Trophoblast cell (in vitro differentiated cells and primary cell): Measurements from ENCODE around the gene ADGRL1.
"Not testable (repeated sequence)": the region's sequence is repeated elsewhere in the genome, so short reads cannot be mapped to it uniquely, and the experiment has no call there.

ENCODE experiments used
- DNase-seq, 2 donors: peaks; one replicate each; pipeline ENCODE4 v3.0.0-alpha.2; 2016
- H2AFZ ChIP-seq: 2 replicates; pipeline ENCODE4 v1.6.1; 2013; ENCODE audit warnings: low read length, moderate library complexity, mild to moderate bottlenecking; ENCODE audit not compliant: insufficient read depth, poor library complexity
- H2AK5ac ChIP-seq: 2 replicates; pipeline ENCODE4 v1.6.1; 2013; ENCODE audit warnings: mild to moderate bottlenecking, low read length
- H2BK120ac ChIP-seq: 2 replicates; pipeline ENCODE4 v1.6.1; 2013; ENCODE audit warnings: low read length, mild to moderate bottlenecking, moderate library complexity; ENCODE audit not compliant: insufficient read depth, poor library complexity
- H2BK12ac ChIP-seq: 2 replicates; pipeline ENCODE4 v1.6.1; 2013; ENCODE audit warnings: mild to moderate bottlenecking, low read length, moderate library complexity
- H2BK5ac ChIP-seq: 2 replicates; pipeline ENCODE4 v1.6.1; 2013; ENCODE audit warnings: low read length, low read depth, moderate library complexity, mild to moderate bottlenecking; ENCODE audit not compliant: poor library complexity
- H3K14ac ChIP-seq: 2 replicates; pipeline ENCODE4 v1.6.1; 2013; ENCODE audit warnings: mild to moderate bottlenecking, low read length
- H3K18ac ChIP-seq: 2 replicates; pipeline ENCODE4 v1.6.1; 2013; ENCODE audit warnings: mild to moderate bottlenecking, low read length
- H3K23ac ChIP-seq: 2 replicates; pipeline ENCODE4 v1.6.1; 2013; ENCODE audit warnings: low read length
- H3K27ac ChIP-seq: 2 replicates; pipeline ENCODE4 v1.5.1; 2013; ENCODE audit warnings: low read depth, mild to moderate bottlenecking, inconsistent platforms, low read length, moderate library complexity
- H3K27me3 ChIP-seq: 2 replicates; pipeline ENCODE4 v1.6.1; 2013; ENCODE audit warnings: inconsistent platforms, mild to moderate bottlenecking, low read length, moderate library complexity; ENCODE audit not compliant: insufficient read depth
- H3K36me3 ChIP-seq, 2 experiments: 1 replicate in 1 of 2; 2 replicates in 1 of 2; pipeline ENCODE4 v1.6.1; 2013; ENCODE audit warnings: low read length in 2 of 2, mild to moderate bottlenecking in 2 of 2, moderate library complexity in 1 of 2; ENCODE audit not compliant: insufficient read depth in 2 of 2, control insufficient read depth in 1 of 2
- H3K4ac ChIP-seq: 2 replicates; pipeline ENCODE4 v1.6.1; 2013; ENCODE audit warnings: low read depth, mild to moderate bottlenecking, low read length, moderate library complexity
- H3K4me1 ChIP-seq, 2 experiments: 1 replicate in 1 of 2; 2 replicates in 1 of 2; pipeline ENCODE4 v1.6.1; 2013; ENCODE audit warnings: low read length in 2 of 2, mild to moderate bottlenecking in 2 of 2, moderate library complexity in 1 of 2; ENCODE audit not compliant: insufficient read depth in 2 of 2, control insufficient read depth in 1 of 2
- H3K4me2 ChIP-seq: 2 replicates; pipeline ENCODE4 v1.6.1; 2013; ENCODE audit warnings: inconsistent platforms, mild to moderate bottlenecking, low read length, moderate library complexity
- H3K4me3 ChIP-seq: 2 replicates; pipeline ENCODE4 v1.5.1; 2013; ENCODE audit warnings: mild to moderate bottlenecking, low read depth, low read length, inconsistent platforms
- H3K79me1 ChIP-seq: one replicate; pipeline ENCODE4 v1.6.1; 2013; ENCODE audit warnings: low read length
- H3K79me2 ChIP-seq: 2 replicates; pipeline ENCODE4 v1.6.1; 2013; ENCODE audit warnings: low read length, mild to moderate bottlenecking; ENCODE audit not compliant: control insufficient read depth, insufficient read depth, poor library complexity
- H3K9ac ChIP-seq: 2 replicates; pipeline ENCODE4 v1.6.1; 2013; ENCODE audit warnings: mild to moderate bottlenecking, low read length
- H3K9me3 ChIP-seq: 2 replicates; pipeline ENCODE4 v1.6.1; 2013; ENCODE audit warnings: low read depth, mild to moderate bottlenecking, control low read depth, inconsistent platforms, low read length; ENCODE audit not compliant: insufficient read depth
- H4K12ac ChIP-seq: 2 replicates; pipeline ENCODE4 v1.6.1; 2013; ENCODE audit warnings: low read depth, mild to moderate bottlenecking, low read length, moderate library complexity
- H4K8ac ChIP-seq: 2 replicates; pipeline ENCODE4 v1.6.1; 2013; ENCODE audit warnings: low read depth, mild to moderate bottlenecking, low read length, moderate library complexity
- H4K91ac ChIP-seq: one replicate; pipeline ENCODE4 v1.6.1; 2013; ENCODE audit warnings: low read depth, mild to moderate bottlenecking, low read length, moderate library complexity
- WGBS: extraction: QIAGEN DNeasy Blood & Tissue Kit; methylation state at CpG from one replicate; pipeline ENCODE4 v1.1.7; 2013; ENCODE audit warnings: missing lambda C conversion rate; ENCODE audit not compliant: insufficient read length, insufficient coverage; ENCODE audit errors: extremely low coverage; 5-methylcytosine and 5-hydroxymethylcytosine counted together

ADGRL1 gene

GRCh38 chr19:14188086-14188485 lies 17.9 kb downstream of the ADGRL1 start:
- not testable (repeated sequence) for H3K18ac ChIP-seq, H4K12ac ChIP-seq, H3K27me3 ChIP-seq, H3K9me3 ChIP-seq, H3K9ac ChIP-seq, H3K4me1 ChIP-seq, H2BK12ac ChIP-seq, H4K91ac ChIP-seq, H3K4ac ChIP-seq, H3K27ac ChIP-seq, H3K23ac ChIP-seq, H2BK5ac ChIP-seq, H4K8ac ChIP-seq, DNase-seq, H3K79me2 ChIP-seq, H3K14ac ChIP-seq, H3K36me3 ChIP-seq, H2BK120ac ChIP-seq, H2AK5ac ChIP-seq, H2AFZ ChIP-seq, H3K79me1 ChIP-seq, H3K4me3 ChIP-seq, H3K4me2 ChIP-seq
- no CpG with 5 or more reads among the region's 7 CpGs for WGBS

- H4K12ac ChIP-seq = no peak overlapping the region
- H3K4me1 ChIP-seq = peaks cover 4 to 5% of the 10 kb centered on the region in 2 experiments
- no peak overlapping the region for H3K23ac ChIP-seq
- H2BK5ac ChIP-seq = no peak overlapping the region
- H3K14ac ChIP-seq = no peak overlapping the region
- peaks cover 1% of the 10 kb centered on the region for H3K9me3 ChIP-seq
- no peak overlapping the region for H4K91ac ChIP-seq
- H3K27ac ChIP-seq = no peak overlapping the region
- no peak overlapping the region for H3K4ac ChIP-seq
- H2BK120ac ChIP-seq = no peak overlapping the region
- no peaks in the 10 kb centered on the region for H3K79me2 ChIP-seq
- no peak overlapping the region for H3K4me2 ChIP-seq
- H2AFZ ChIP-seq = no peak overlapping the region
- no peak overlapping the region for H2AK5ac ChIP-seq
- no peaks in the 10 kb centered on the region for H3K36me3 ChIP-seq
- no peaks in the 10 kb centered on the region for H3K27me3 ChIP-seq
- H2BK12ac ChIP-seq = no peak overlapping the region
- no CpG with 5 or more reads among the region's 12 CpGs for WGBS
- no peak overlapping the region for H3K18ac ChIP-seq
- no peak overlapping the region for H4K8ac ChIP-seq
- no peak overlapping the region for H3K4me3 ChIP-seq
- H3K9ac ChIP-seq = no peak overlapping the region
- no peaks in the 10 kb centered on the region for H3K79me1 ChIP-seq
- no peak for DNase-seq
Observed at GRCh38 chr19:14187561-14187960, 18.4 kb downstream of the ADGRL1 start.

DNA sequence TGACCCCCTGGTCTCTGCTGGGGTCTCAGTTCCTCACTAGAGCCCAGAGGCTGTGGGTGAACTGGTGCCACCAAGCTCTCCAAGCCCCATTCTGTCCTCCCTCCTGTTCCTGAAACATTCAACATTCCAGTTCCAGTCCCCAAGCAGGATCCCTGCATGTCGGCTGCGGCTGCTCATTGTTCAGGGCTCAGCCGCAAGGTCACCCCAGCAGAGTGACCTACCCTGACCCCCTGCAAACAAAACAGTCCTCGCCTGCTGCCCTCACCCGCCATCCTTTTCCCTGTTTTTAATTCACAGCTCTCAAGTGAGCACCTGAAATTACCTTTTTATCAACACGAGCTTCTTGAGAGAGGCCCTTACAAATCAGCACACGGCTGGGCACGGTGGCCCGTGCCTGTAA lies 19.3 kb downstream of the ADGRL1 start:
- H4K12ac ChIP-seq, H3K79me2 ChIP-seq, H2AFZ ChIP-seq, H3K4me2 ChIP-seq, H3K4me1 ChIP-seq, H2AK5ac ChIP-seq, H2BK5ac ChIP-seq, H2BK120ac ChIP-seq, H3K14ac ChIP-seq, H3K4ac ChIP-seq, H3K27me3 ChIP-seq, H3K4me3 ChIP-seq, H4K91ac ChIP-seq, H4K8ac ChIP-seq, H2BK12ac ChIP-seq, DNase-seq, H3K9ac ChIP-seq, H3K27ac ChIP-seq, H3K9me3 ChIP-seq, H3K79me1 ChIP-seq, H3K36me3 ChIP-seq, H3K23ac ChIP-seq, H3K18ac ChIP-seq: not testable (repeated sequence)
- WGBS = no CpG with 5 or more reads among the region's 9 CpGs

DNA sequence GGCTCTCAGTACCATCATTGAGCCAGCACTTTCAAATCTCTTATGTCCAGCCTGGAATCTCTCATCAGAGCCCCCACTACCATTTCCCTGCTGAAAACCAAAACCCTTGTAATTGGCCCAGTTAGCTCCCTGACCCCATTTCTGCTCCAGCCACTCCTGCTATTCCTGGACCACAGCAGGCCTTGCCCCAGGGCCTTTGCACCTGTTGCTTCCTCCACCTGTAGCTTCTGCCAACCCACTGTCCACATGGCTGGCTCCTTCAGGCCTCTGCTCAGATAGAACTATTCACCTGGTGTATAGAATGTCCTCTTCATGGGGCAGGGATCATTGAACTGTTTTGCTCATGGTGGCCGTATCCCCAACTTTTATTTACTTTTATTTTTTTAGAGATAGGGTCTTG lies 20.3 kb downstream of the ADGRL1 start:
- not testable (repeated sequence) for H4K91ac ChIP-seq, H2BK12ac ChIP-seq, H3K4ac ChIP-seq, H3K4me2 ChIP-seq, H4K12ac ChIP-seq, H3K4me3 ChIP-seq, H3K27ac ChIP-seq, H2AK5ac ChIP-seq, H3K36me3 ChIP-seq, H3K23ac ChIP-seq, H2BK5ac ChIP-seq, H3K79me1 ChIP-seq, H3K9me3 ChIP-seq, H3K9ac ChIP-seq, H3K14ac ChIP-seq, H3K18ac ChIP-seq, H2AFZ ChIP-seq, H4K8ac ChIP-seq, H3K79me2 ChIP-seq, H3K4me1 ChIP-seq, H3K27me3 ChIP-seq, DNase-seq, H2BK120ac ChIP-seq
- no CpG with 5 or more reads among the region's 1 CpG for WGBS
